ENCODE measurements around the gene SOCS3.

SOCS3 gene

GRCh38 chr17:78357672-78358537, 2.0 kb downstream of the SOCS3 start:
- TF ChIP-seq GATA3 (IDR thresholded peaks at IDR 0.05; ENCODE audit: low read depth, low read length) (no peak), GATA2 (IDR thresholded peaks at IDR 0.05; ENCODE audit: low read depth, low read length) (no peak)

GRCh38 chr17:78357177-78357586, 2.7 kb downstream of the SOCS3 start:
- TF ChIP-seq GATA2 (IDR thresholded peaks at IDR 0.05; ENCODE audit: low read depth, low read length) (no peak), GATA3 (IDR thresholded peaks at IDR 0.05; ENCODE audit: low read depth, low read length) (no peak)

- TF ChIP-seq GATA3 (IDR thresholded peaks at IDR 0.05; ENCODE audit: low read depth, low read length) (no peak), GATA2 (IDR thresholded peaks at IDR 0.05; ENCODE audit: low read depth, low read length) (no peak)
Observed at GRCh38 chr17:78356101-78356713, 3.7 kb downstream of the SOCS3 start.

GRCh38 chr17:78355701-78356100, 4.2 kb downstream of the SOCS3 start:
- TF ChIP-seq GATA3 (IDR thresholded peaks at IDR 0.05; ENCODE audit: low read depth, low read length) (no peak), GATA2 (IDR thresholded peaks at IDR 0.05; ENCODE audit: low read depth, low read length) (no peak)

GRCh38 chr17:78355045-78355641, 4.7 kb downstream of the SOCS3 start:
- TF ChIP-seq GATA2 (IDR thresholded peaks at IDR 0.05; ENCODE audit: low read depth, low read length) (no peak), GATA3 (IDR thresholded peaks at IDR 0.05; ENCODE audit: low read depth, low read length) (no peak)

- TF ChIP-seq GATA3 (IDR thresholded peaks at IDR 0.05; ENCODE audit: low read depth, low read length) (no peak), GATA2 (IDR thresholded peaks at IDR 0.05; ENCODE audit: low read depth, low read length) (no peak)
Observed at GRCh38 chr17:78353834-78354233, 6.0 kb downstream of the SOCS3 start.

GRCh38 chr17:78351449-78352006, 8.3 kb downstream of the SOCS3 start:
- TF ChIP-seq GATA3 (IDR thresholded peaks at IDR 0.05; ENCODE audit: low read depth, low read length) (no peak), GATA2 (IDR thresholded peaks at IDR 0.05; ENCODE audit: low read depth, low read length) (no peak)

GRCh38 chr17:78349891-78350642, 9.8 kb downstream of the SOCS3 start:
- TF ChIP-seq GATA3 (IDR thresholded peaks at IDR 0.05; ENCODE audit: low read depth, low read length) (no peak), GATA2 (IDR thresholded peaks at IDR 0.05; ENCODE audit: low read depth, low read length) (no peak)

- no peak for TF ChIP-seq GATA3 (IDR thresholded peaks at IDR 0.05; ENCODE audit: low read depth, low read length)
- no peak for TF ChIP-seq GATA2 (IDR thresholded peaks at IDR 0.05; ENCODE audit: low read depth, low read length)
Observed at GRCh38 chr17:78348055-78348770, 11.7 kb downstream of the SOCS3 start.

- TF ChIP-seq GATA2 (IDR thresholded peaks at IDR 0.05; ENCODE audit: low read depth, low read length) (no peak), GATA3 (IDR thresholded peaks at IDR 0.05; ENCODE audit: low read depth, low read length) (no peak)
Observed at GRCh38 chr17:78347453-78347852, 12.4 kb downstream of the SOCS3 start.

GRCh38 chr17:78346605-78347250, 13.1 kb downstream of the SOCS3 start:
- TF ChIP-seq GATA2 (IDR thresholded peaks at IDR 0.05; ENCODE audit: low read depth, low read length) (no peak), GATA3 (IDR thresholded peaks at IDR 0.05; ENCODE audit: low read depth, low read length) (no peak)

GRCh38 chr17:78345791-78346494, 13.9 kb downstream of the SOCS3 start:
- TF ChIP-seq GATA2 (IDR thresholded peaks at IDR 0.05; ENCODE audit: low read depth, low read length) (no peak), GATA3 (IDR thresholded peaks at IDR 0.05; ENCODE audit: low read depth, low read length) (no peak)

Data from SH-SY5Y (cell line).